AG10803 (cell line): ENCODE results near the gene CAPN3.

Source experiments
- DNase-seq: peaks from one replicate; pipeline ENCODE4 v3.0.0; 2010; ENCODE audit warnings: low read depth
- H3K4me3 ChIP-seq: 2 replicates; pipeline ENCODE4 v1.5.1; 2011; ENCODE audit warnings: mild to moderate bottlenecking, low read length, control low read depth
- TF ChIP-seq, protein P1 (sequence below): conservative IDR thresholded peaks from 2 replicates; pipeline ENCODE4 v1.5.1; 2011; ENCODE audit warnings: mild to moderate bottlenecking, low read length, control low read depth, inconsistent platforms

Gene CAPN3

DNA sequence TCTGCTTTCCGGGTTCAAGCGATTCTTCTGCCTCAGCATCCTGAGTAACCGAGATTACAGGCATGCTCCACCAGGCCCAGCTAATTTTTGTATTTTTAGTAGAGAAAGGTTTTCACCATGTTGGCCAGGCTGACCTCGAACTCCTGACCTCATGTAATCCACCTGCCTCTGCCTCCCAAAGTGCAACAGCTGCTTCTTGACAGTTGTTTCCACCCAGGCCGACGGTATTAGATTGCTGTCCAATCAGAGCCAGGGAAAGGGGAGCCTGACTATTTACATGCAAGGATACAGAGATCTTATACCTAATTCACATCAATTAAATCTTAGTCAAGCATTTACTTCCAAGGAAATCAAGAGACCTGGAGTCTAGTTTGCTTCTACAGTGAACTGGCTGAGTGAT lies 4.0 kb upstream of the CAPN3 start:
- TF ChIP-seq, protein P1, sequence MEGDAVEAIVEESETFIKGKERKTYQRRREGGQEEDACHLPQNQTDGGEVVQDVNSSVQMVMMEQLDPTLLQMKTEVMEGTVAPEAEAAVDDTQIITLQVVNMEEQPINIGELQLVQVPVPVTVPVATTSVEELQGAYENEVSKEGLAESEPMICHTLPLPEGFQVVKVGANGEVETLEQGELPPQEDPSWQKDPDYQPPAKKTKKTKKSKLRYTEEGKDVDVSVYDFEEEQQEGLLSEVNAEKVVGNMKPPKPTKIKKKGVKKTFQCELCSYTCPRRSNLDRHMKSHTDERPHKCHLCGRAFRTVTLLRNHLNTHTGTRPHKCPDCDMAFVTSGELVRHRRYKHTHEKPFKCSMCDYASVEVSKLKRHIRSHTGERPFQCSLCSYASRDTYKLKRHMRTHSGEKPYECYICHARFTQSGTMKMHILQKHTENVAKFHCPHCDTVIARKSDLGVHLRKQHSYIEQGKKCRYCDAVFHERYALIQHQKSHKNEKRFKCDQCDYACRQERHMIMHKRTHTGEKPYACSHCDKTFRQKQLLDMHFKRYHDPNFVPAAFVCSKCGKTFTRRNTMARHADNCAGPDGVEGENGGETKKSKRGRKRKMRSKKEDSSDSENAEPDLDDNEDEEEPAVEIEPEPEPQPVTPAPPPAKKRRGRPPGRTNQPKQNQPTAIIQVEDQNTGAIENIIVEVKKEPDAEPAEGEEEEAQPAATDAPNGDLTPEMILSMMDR, result no peak
- no peak for DNase-seq
- H3K4me3 ChIP-seq, result no peak overlapping the region

DNA sequence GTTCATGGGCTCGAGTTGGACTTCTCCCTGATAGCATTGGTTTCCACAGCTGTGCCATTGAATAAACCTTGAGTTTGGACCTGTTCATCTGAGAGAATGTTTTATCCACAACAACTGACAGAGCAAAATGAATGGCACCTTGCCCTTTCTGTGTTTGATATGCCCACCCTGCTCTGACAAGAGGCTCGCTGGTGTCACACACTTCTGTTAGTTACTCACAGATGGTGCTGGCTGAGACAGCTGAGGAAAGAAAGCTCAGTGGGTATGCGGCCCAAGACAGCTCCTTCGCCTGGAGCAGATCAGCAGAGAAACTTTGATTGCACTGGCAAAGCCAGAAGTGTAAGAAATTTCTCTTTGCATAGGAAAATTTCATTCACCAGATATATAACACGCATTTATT lies 2.5 kb upstream of the CAPN3 start:
- H3K4me3 ChIP-seq, result no peak overlapping the region
- DNase-seq, result no peak
- TF ChIP-seq, protein P1, result no peak

DNA sequence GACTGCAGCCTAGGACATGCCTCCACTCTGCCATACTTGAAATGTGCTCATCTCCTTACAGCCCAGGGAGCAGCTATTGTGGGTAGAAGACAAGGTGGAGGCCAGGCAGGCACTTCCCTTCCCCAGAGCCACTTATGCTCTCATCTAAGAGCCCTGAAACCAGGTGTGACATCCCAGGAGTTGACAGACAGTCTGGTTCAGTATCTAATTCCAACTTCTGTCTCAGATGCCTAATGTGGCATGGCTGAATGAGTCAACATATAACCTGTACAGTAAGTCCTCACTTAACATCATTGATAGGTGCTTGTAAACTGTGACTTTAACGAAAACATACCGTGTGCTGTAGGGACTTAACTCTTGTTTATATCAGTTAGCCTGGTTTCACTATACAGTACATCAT lies 1.2 kb upstream of the CAPN3 start:
- no peak for DNase-seq
- TF ChIP-seq, protein P1, result no peak

DNA sequence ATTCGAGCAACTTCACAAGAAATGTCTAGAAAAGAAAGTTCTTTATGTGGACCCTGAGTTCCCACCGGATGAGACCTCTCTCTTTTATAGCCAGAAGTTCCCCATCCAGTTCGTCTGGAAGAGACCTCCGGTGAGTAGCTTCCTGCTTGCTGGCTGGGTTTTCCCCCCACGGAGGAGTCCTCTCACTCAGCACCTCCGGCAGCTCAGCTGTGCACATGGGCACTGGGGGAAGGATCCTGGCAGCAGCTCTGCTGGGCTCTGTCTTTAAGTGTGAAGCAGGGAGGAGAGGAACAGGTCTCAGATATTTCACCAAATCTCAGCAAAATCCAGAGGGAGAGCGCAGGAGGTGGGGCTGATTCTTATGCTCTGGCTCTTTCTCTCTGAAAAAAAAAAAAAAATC lies 684 bp downstream of the CAPN3 start:
- no peak overlapping the region for H3K4me3 ChIP-seq
- TF ChIP-seq, protein P1, result no peak

More for the DNA sequence above, 1.2 kb upstream of the CAPN3 start:
- H3K4me3 ChIP-seq, result no peak overlapping the region

DNA sequence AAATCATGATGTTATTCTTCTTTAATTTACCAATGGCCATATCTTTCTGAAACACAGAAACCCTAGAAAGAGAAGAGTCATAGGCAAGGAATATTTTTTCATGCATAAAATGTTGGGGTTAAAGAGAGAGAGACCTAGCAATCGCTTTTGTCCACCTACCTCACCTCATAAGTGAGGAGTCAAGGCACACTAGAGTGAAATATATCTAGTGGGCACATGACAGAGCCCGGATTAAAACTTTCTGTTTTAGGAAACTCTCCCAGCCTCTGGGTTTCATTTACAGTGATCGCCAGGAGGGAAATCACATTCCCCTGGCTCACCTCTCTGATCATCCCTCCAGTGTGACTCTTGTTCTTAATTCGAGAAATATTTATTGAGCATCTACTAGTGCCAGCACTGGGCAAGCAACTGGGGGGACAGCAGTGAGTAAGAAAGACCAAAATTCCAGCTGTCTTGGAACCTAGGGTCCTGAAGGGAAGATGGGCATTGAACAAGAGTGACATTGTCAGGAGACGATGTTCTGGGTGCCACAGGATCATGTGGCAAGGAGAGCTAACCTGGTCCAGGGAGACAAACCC lies 1.3 kb downstream of the CAPN3 start:
- H3K4me3 ChIP-seq, result no peak overlapping the region
- TF ChIP-seq, protein P1, result no peak
- no peak for DNase-seq

More for the DNA sequence above, 684 bp downstream of the CAPN3 start:
- DNase-seq, result no peak

DNA sequence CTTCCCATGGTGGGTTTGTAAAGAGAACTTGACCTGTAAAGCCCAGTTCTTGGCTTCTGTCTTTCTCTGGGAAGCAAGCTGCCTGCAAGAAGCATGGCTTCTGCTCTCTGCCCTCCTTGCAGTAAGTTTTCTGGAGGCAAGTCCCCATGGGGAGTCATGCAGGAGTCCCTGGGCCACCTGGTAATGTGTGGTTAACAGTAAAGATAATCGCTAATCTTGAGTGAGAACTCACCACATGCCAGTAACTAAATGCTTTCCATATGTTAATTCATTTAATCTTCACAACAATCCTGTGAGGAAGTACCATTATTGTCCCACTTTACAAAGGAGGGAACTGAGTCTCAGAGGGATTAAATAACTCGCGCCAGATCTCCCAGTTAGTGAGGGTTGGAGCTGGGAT lies 4.2 kb downstream of the CAPN3 start:
- no peak for DNase-seq
- TF ChIP-seq, protein P1, result no peak
- no peak overlapping the region for H3K4me3 ChIP-seq

DNA sequence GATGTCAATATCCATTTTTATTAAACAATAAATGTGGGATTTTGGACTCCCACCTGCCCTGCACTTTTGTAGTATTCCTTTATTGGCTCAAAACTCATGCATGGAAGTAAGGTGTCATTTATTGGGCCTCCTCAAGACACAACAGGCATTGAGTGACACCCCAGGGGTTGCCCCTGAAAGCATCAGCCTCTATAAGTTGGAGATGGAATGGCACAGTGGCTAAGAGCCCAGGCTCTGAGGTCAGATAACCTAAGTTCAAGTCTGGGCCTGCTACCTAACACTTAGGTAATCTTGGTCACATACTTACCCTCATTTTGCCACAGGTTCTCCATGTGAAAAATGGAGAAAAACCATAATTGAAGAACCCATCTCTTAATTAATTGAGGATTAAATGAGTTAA lies 4.6 kb downstream of the CAPN3 start:
- TF ChIP-seq, protein P1, result no peak
- no peak for DNase-seq
- H3K4me3 ChIP-seq, result no peak overlapping the region
